HuH-7 (cell line): ENCODE data around the gene PHPT1.
A peak's percentile ranks its signal among the peaks of the same experiment; 100 is the strongest.
"Not testable (repeated sequence)": the region's sequence is repeated elsewhere in the genome, so short reads cannot be mapped to it uniquely, and the experiment has no call there.

Experiments
- DNase-seq: peaks from one replicate; pipeline ENCODE4 v3.0.0; 2011; ENCODE audit warnings: low spot score

Gene PHPT1

GRCh38 chr9:136860933-136861873, 12.0 kb downstream of the PHPT1 start:
- DNase-seq: no peak

GRCh38 chr9:136861874-136862457, 12.8 kb downstream of the PHPT1 start:
- no peak for DNase-seq

DNA sequence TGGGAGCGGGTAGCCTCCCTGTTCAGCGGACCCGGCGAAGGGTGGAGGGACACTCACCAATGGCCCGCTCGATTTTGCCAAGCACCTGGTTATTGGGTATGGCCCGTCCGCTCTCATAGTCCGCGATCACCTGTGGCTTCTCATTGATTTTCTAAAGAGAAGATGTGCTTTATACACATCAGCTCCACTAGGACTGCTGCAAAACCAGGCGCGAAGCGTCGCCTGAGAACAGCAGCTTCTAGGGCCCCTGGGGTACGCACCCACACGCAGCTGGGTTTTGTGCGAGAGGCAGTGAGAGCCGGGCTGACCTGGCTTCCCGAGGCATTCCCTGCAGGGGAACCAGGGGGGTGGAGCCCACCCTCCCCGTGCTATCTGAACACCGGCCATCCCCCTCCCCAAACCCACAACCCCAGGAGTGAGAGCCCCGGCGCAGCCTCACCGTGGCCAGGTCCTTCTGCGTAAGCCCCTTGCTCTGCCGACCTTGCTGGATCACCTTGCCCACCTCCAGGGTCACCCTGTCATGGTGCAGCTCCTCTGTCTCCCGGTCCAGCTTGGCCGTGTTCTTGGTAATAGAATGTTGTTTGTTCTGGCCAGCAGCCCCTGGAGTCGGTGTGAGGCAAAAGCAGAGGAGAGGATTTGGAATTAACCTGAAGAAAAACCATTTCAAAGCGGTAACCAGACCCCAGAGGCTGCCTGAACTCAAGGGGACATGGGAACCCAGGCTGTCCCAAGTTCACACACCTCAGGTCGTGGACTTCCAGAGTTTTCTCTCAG, 13.8 kb downstream of the PHPT1 start:
- no peak for DNase-seq

DNA sequence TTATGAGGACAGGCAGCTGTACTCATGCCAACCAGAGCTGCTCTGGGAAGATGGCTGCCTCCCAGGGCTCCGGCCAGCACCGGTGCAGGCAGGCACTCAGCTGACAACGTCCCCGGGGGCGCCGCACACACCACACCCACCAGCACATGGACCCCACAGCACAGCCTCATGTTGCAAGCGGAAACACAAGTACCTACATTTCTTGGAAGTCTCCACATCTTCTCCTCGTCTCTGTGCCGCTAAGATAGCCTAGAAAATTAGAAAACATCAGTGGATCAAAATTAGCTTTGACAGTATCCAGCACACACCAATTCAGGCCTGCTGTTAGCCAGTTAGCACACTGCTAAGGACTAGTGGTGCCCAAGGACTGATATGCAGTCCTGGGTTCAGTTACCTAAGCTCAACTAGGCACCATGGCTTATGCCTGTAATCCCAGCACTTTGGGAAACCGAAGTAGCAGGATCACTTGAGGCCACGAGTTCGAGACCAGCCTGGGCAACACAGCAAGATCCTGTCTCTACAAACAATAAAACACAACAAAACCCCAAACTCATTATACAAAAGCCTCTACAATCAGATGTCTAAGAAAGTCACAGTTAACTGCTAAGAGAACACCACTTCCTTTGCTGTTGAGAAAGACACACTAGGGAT, 14.5 kb downstream of the PHPT1 start:
- DNase-seq: no peak

DNA sequence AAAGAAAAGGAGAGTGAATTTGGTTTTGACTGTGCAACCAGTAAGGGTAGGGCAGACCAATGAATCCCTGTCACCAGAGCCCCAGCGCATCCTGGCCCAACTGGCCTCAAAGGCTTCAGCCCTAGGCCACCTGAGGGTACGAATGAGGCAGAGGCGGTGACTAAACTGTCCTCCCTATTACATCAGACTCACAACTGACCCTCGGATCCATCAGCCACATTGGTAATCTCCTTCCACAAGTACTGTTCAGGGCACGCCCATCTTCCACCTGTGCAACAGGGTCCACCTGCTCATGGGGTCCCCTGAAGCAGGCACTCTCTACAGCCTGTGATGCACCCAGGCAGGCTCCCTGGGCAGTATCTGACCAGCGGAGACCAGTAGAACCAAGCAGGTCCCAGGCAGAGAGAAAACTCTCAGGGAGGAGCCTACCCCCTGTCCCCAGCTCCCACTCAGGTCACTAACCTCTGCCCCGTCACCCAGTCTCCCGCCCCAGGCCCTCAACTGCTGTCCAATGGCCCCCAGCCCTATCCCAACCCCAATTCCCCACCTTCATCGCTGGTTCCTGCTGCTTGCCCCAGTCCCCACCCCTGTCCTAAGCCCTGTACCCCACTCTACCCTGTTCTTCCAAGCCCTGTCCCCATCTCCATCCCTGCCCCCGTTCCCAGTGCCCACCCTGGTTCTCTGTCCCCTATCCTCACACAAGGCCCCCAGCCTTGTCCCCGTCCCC, 16.0 kb downstream of the PHPT1 start:
- no peak for DNase-seq

DNA sequence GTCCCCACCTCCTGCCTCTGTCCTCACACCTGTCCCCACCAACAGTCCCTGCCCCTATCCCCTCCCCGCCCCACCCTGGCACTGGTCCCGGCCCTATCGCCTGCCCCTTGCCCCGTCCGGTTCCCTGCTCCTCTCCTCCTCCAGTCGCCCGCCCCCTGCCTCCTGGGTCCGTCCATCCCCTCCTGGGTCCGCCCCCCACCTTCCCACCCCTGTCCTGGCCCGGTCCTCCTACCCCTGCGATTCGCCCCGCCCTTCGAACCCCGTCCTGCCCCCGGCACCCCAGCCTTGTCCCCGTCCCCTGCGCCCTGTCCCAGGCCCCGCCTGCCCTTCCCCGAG, 16.5 kb downstream of the PHPT1 start:
- DNase-seq: no peak

GRCh38 chr9:136866898-136867421, 17.8 kb downstream of the PHPT1 start:
- not testable (repeated sequence) for DNase-seq

- DNase-seq: no peak
These were observed 18.3 kb downstream of the PHPT1 start for GRCh38 chr9:136867480-136867879.

- no peak for DNase-seq
These were observed 18.7 kb downstream of the PHPT1 start for GRCh38 chr9:136867917-136868316.

GRCh38 chr9:136868644-136869043, 19.4 kb downstream of the PHPT1 start:
- no peak for DNase-seq

DNA sequence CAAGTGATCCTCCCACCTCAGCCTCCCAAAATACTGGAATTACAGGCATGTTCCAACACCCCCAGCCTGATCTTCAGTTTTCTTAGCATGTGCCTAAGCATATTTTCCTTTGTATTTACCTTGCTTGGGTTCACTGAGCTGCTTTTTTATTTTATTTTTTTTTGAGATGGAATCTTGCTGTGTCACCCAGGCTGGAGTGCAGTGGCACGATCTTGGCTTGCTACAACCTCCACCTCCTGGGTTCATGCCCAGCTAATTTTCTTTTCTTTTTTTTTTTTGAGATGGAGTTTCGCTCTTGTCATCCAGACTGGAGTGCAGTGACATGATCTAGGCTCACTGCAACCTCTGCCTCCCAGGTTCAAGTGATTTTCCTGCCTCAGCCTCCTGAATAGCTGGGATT, 20.4 kb downstream of the PHPT1 start:
- DNase-seq: not testable (repeated sequence)

- no peak for DNase-seq
These were observed 25.9 kb downstream of the PHPT1 start for GRCh38 chr9:136875155-136875554.

DNA sequence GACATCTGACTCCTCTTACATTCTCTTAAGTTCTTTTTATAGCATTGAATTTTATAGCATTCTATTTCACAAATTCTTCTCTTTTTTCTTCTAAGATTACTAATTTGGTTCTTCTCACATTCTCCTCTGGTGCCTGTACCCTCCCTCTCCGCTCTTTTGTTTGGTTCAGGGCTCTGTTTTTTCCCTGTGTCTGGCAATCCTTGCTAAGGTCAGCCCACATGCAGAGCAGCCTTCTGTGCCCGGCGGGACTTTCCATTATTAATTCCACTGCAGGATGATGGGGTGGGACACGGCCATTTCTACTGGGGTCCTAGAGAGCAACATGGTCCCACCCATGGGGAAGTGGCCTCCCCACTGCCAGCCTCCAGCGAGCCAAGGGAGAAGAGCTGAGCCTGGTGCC, 27.3 kb downstream of the PHPT1 start:
- DNase-seq: no peak

GRCh38 chr9:136880651-136881050, 31.4 kb downstream of the PHPT1 start:
- DNase-seq: no peak

GRCh38 chr9:136881691-136882108, 32.5 kb downstream of the PHPT1 start:
- DNase-seq: no peak

DNA sequence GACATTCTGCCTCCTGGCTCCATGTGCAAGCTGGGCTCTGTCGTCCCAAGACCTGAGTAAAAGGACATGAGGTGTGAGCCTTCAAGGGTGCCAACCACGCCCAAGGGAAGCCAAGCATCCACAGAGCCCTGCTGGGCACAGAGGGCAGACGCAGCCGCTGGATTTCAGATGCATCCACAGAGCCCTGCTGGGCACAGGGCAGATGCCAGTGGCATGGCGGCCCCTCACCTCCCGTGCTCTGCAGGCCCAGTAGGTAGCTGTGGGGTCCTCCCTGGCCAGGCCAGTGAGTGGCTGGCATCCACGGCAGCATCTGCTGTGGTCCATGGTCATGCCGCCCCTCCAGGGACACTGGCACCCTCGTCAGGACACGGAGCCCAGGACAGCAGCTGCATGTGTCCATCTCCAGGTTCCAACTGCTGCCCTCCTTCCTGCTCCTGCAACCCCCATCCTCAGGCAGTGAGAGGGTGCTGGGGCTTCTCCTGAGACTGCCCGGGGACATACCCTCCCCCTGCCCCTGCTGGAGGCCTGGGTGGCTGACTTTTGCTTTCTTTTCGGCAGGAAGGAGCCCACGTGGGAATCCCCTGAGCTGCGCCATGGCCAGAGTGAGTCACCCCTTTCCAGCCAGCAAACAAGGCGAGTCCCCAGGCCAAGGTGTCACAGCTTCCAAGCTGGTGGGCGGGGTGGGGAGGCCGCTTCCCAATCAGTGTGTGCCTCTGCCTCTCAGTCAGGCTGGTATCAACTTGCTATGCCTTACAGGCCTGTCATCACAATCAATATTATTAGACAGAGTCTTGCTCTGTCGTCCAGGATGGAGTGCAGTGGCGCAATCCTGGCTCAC, 33.1 kb downstream of the PHPT1 start:
- peak; percentile 67 for DNase-seq

GRCh38 chr9:136882947-136883283, 33.7 kb downstream of the PHPT1 start:
- not testable (repeated sequence) for DNase-seq

GRCh38 chr9:136883670-136884069, 34.5 kb downstream of the PHPT1 start:
- not testable (repeated sequence) for DNase-seq

DNA sequence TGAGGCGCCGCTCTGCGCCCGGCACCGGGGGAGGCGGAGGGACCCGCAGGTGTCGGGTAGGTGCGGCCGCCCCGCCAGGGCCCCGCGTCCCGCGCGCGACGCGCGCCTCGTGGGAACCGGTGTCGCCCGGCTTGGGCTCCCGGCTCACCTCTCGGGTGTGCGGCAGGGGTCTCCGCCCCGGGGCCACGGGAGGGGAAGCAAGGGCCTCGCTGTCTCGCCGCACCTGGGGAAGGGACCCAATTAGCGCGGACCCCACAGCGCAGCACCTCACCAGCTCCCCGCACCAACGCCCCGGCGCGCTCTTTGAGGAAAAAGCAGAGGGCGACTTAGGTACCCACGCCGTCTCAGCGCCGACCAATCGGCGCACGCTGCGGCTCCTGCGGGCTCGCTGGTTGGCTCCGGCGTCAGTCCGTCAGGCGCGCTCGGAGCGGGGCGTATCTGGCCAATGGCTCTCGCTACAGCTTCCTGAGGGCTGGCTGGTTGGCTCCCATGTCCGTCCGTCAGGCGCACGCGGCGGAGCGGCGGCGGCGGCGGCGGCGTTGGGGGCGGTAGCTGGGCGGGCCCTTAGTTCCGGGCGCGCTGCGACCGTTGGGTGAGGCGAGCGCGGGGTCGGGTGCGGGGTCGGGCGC, 36.9 kb downstream of the PHPT1 start, which contains the start of gene TRAF2:
Gene TRAF2, plus strand, starts transcription at position 567 of the 629 bp plus-strand sequence. CDS start 12,225 bp downstream, outside the sequence.
- peak; percentile 100 for DNase-seq
